HepG2 (cell line): Measurements from ENCODE around the gene ADGRV1. TPM values are rescaled to one million over a fixed set of nuclear protein-coding genes. Genes with fewer than 3 reads are reported as not detected.
A peak's percentile ranks its signal among the peaks of the same experiment; 100 is the strongest.

Source experiments
- ATAC-seq: fragments of 200-7000 bp; cut with Tn5 transposase; 3 replicates; pipeline ENCODE4 v1.9.1; 2020; ENCODE audit warnings: mild to moderate bottlenecking, moderate library complexity
- BruUV-seq: library from RNA; stranded (reverse); fragments of 400-500 nt; replicated peaks from 2 replicates; lab custom pipeline; 2021; lab: Mats Ljungman, UMichigan
- CTCF ChIA-PET: fragments of 300-600 bp; formaldehyde crosslinking; extraction: SDS; loops from one replicate; lab custom pipeline; 2021; ENCODE audit warnings: low total read pairs, inconsistent platforms, low intra/inter-chr PET ratio; lab: Yijun Ruan, JAX
- POLR2A ChIA-PET: fragments of 350-600 bp; sonication (Branson Sonifier 250); formaldehyde crosslinking; loops from one replicate; lab custom pipeline; 2020; ENCODE audit warnings: antibody characterized with exemption, inconsistent platforms; lab: Yijun Ruan, JAX
- DNase-seq: peaks from one replicate; pipeline ENCODE4 v3.0.0-alpha.2; 2015; ENCODE audit warnings: low spot score
- FAIRE-seq: peaks from 3 replicates; lab custom pipeline; 2011; peaks lifted over from hg19 to GRCh38; lab: Jason Lieb, UNC
- H2AFZ ChIP-seq: one replicate; pipeline ENCODE4 v1.6.1; 2011; ENCODE audit warnings: low read length, inconsistent platforms
- H3K27ac ChIP-seq: fragments of 300-600 bp; 3 replicates; pipeline ENCODE4 v1.8.0; 2011; ENCODE audit warnings: mixed run types, mild to moderate bottlenecking, mixed read lengths, low read length, inconsistent platforms; ENCODE audit not compliant: insufficient read depth; ENCODE audit errors: extremely low read length
- H3K27me3 ChIP-seq, 2 experiments: fragments of 200-600 bp in 1 of 2; 2 replicates in 1 of 2; 3 replicates in 1 of 2; pipeline versions ENCODE4 v1.6.0 to v1.8.0; 2011; ENCODE audit warnings: low read length in 2 of 2, mild to moderate bottlenecking in 2 of 2, moderate library complexity in 2 of 2, inconsistent platforms in 1 of 2; ENCODE audit not compliant: insufficient read depth in 2 of 2, control insufficient read depth in 1 of 2
- H3K36me3 ChIP-seq, 2 experiments: fragments of 200-600 bp in 1 of 2; replicated peaks in 1 of 2; 2 replicates in 1 of 2; 3 replicates in 1 of 2; pipeline versions ENCODE4 v1.5.1 to v1.8.0; 2011; ENCODE audit warnings: low read length in 2 of 2, inconsistent platforms in 1 of 2; ENCODE audit not compliant: insufficient read depth in 2 of 2, control insufficient read depth in 1 of 2
- H3K4me1 ChIP-seq: 2 replicates; pipeline ENCODE4 v1.5.1; 2012; ENCODE audit warnings: low read length, inconsistent platforms; ENCODE audit not compliant: insufficient read depth
- H3K4me2 ChIP-seq: 2 replicates; pipeline ENCODE4 v1.6.0; 2011; ENCODE audit warnings: low read depth, low read length, inconsistent platforms
- H3K4me3 ChIP-seq, 3 experiments: fragments of 200-600 bp in 1 of 3; sonication (generic), shearing (Covaris generic) in 1 of 3; replicated peaks in 1 of 3; 2 replicates each; pipeline ENCODE4 v1.5.1; 2011 to 2016; ENCODE audit warnings: low read length in 3 of 3, inconsistent platforms in 2 of 3, low read depth in 2 of 3, mild to moderate bottlenecking in 2 of 3, control low read depth in 1 of 3, mixed read lengths in 1 of 3; ENCODE audit not compliant: insufficient read depth in 1 of 3
- H3K79me2 ChIP-seq: one replicate; pipeline ENCODE4 v1.6.1; 2011; ENCODE audit warnings: low read length, inconsistent platforms; ENCODE audit not compliant: insufficient read depth
- H3K9ac ChIP-seq: 2 replicates; pipeline ENCODE4 v1.6.0; 2011; ENCODE audit warnings: mild to moderate bottlenecking, low read depth, low read length, inconsistent platforms; ENCODE audit not compliant: insufficient read depth
- H3K9me3 ChIP-seq: 2 replicates; pipeline ENCODE4 v1.5.1; 2012; ENCODE audit warnings: mild to moderate bottlenecking, low read length
- H4K20me1 ChIP-seq: 2 replicates; pipeline ENCODE4 v1.6.0; 2011; ENCODE audit warnings: inconsistent platforms, mild to moderate bottlenecking, low read length, moderate library complexity; ENCODE audit not compliant: insufficient read depth
- AGO1 ChIP-seq: fragments of 200-400 bp; formaldehyde crosslinking; IDR thresholded peaks from 2 replicates; pipeline ENCODE4 v1.6.1; 2017; ENCODE audit warnings: mild to moderate bottlenecking, low read depth, low read length, moderate library complexity; ENCODE audit not compliant: poor library complexity, severe bottlenecking
- BATF2 ChIP-seq: sonication (generic); formaldehyde crosslinking; IDR thresholded peaks from 2 replicates; pipeline ENCODE4 v1.8.0; 2022; ENCODE audit warnings: mild to moderate bottlenecking, missing genetic modification reagents, moderate library complexity
- CCAR2 ChIP-seq: fragments of 200-400 bp; formaldehyde crosslinking; optimal IDR thresholded peaks from 2 replicates; pipeline ENCODE3; 2018; ENCODE audit warnings: low read depth, mild to moderate bottlenecking, low read length, moderate library complexity
- HMGA1 ChIP-seq: sonication (generic); formaldehyde crosslinking; conservative IDR thresholded peaks from 2 replicates; pipeline ENCODE4 v1.4.0; 2020; ENCODE audit warnings: missing genetic modification reagents
- HNRNPH1 ChIP-seq: fragments of 200-400 bp; formaldehyde crosslinking; optimal IDR thresholded peaks from 2 replicates; pipeline ENCODE3; 2017; ENCODE audit warnings: mild to moderate bottlenecking, low read depth, low read length
- ZFP90 ChIP-seq: sonication (generic); formaldehyde crosslinking; IDR thresholded peaks from 2 replicates; pipeline ENCODE4 v1.8.0; 2022; ENCODE audit warnings: missing genetic modification reagents, mild to moderate bottlenecking, inconsistent platforms, borderline replicate concordance
- ZNF484 ChIP-seq: sonication (generic); formaldehyde crosslinking; IDR thresholded peaks from 2 replicates; pipeline ENCODE4 v1.5.1; 2020; ENCODE audit warnings: mild to moderate bottlenecking, low read depth, missing genetic modification reagents, borderline replicate concordance
- ZNF564 ChIP-seq: sonication (generic); formaldehyde crosslinking; IDR thresholded peaks from 2 replicates; pipeline ENCODE4 v1.8.1; 2023; ENCODE audit warnings: mild to moderate bottlenecking, missing genetic modification reagents
- WGBS: methylation state at CpG from one replicate; pipeline ENCODE4 v1.1.6; 2017; ENCODE audit warnings: low lambda C conversion rate; 5-methylcytosine and 5-hydroxymethylcytosine counted together
- in situ Hi-C: cut with HindIII; loops from 2 replicates; pipeline ENCODE4 v1.10.0; 2017; ENCODE audit warnings: low pct_unique_long_range_greater_than_20kb; ENCODE audit not compliant: extremely low pct_ligation_motif_present
- intact Hi-C: fragments of 100-400 bp; cut with micrococcal nuclease; formaldehyde crosslinking; loops from one replicate; pipeline ENCODE4 v1.10.0; 2022; ENCODE audit not compliant: unreplicated experiment
- polyA plus RNA-seq, 8 experiments: library from polyadenylated mRNA; depleted of rRNA in 3 of 8; stranded (reverse) in 7 of 8; unstranded in 1 of 8; fragments of >200 nt; fragmentation: Illumina TruSeq in 4 of 8; extraction: Trizol in 4 of 8; gene quantifications; 2 replicates each; pipeline versions ENCODE4 v1.2.1 to v1.2.3, GENCODE V29; 2011 to 2016; ENCODE audit warnings: low read depth in 4 of 8, missing spikeins in 1 of 8, mixed read lengths in 1 of 8; ENCODE audit not compliant: insufficient read depth in 1 of 8
- total RNA-seq, 5 experiments: library from RNA; depleted of rRNA; stranded (reverse); fragments of >200 nt; fragmentation: Illumina TruSeq; extraction: Trizol; gene quantifications; 2 replicates each; pipeline ENCODE4 v1.2.3, GENCODE V29; 2016; ENCODE audit warnings: low read depth in 1 of 5
- TF ChIP-seq, protein P1 (sequence below): sonication (generic); formaldehyde crosslinking; IDR thresholded peaks from 2 replicates; pipeline ENCODE4 v1.5.1; 2020; ENCODE audit warnings: missing genetic modification reagents, mild to moderate bottlenecking, borderline replicate concordance
- TF ChIP-seq, protein P2 (sequence below): IDR thresholded peaks from 2 replicates; pipeline ENCODE4 v1.6.1; 2018; ENCODE audit warnings: missing genetic modification reagents

The ADGRV1 gene
- total and polyA plus RNA-seq, 2 of the 13 experiments (the other 11 are each of a cell fraction or from before 2014, with no cell fraction given), result 1.7 to 3.9 TPM

GRCh38 chr5:90894866-90895420 lies 336.3 kb downstream of the ADGRV1 start (continued):
- TF ChIP-seq ZNF564 (CRISPR knock-in tag) (no peak), CCAR2 (no peak), BATF2 (CRISPR knock-in tag) (no peak), AGO1 (no peak), HNRNPH1 (no peak), HMGA1 (CRISPR knock-in tag) (no peak)
- TF ChIP-seq, protein P1, sequence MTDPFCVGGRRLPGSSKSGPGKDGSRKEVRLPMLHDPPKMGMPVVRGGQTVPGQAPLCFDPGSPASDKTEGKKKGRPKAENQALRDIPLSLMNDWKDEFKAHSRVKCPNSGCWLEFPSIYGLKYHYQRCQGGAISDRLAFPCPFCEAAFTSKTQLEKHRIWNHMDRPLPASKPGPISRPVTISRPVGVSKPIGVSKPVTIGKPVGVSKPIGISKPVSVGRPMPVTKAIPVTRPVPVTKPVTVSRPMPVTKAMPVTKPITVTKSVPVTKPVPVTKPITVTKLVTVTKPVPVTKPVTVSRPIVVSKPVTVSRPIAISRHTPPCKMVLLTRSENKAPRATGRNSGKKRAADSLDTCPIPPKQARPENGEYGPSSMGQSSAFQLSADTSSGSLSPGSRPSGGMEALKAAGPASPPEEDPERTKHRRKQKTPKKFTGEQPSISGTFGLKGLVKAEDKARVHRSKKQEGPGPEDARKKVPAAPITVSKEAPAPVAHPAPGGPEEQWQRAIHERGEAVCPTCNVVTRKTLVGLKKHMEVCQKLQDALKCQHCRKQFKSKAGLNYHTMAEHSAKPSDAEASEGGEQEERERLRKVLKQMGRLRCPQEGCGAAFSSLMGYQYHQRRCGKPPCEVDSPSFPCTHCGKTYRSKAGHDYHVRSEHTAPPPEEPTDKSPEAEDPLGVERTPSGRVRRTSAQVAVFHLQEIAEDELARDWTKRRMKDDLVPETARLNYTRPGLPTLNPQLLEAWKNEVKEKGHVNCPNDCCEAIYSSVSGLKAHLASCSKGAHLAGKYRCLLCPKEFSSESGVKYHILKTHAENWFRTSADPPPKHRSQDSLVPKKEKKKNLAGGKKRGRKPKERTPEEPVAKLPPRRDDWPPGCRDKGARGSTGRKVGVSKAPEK (CRISPR knock-in tag), result no peak

DNA sequence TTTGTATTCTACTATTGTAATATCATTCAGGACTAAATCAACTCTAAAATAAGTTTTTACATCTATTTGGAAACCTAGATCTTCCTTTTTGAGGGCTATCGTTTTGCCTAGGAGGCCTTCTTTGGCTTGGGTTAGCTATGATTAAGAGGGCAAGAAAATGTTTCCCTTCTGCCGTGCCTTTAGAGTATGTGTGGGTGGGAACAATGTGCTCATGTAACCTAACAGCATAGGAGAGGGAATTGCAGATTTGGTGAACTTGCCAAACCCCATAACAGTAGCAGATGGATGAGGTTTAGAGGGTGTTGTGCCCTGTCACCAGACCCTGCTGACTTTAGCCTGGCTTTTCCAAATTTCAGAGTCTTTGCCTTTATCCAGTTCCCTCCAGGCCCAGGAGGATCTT lies 339.0 kb downstream of the ADGRV1 start:
- POLR2A ChIA-PET, result no interaction called here
- Histone ChIP-seq H3K27ac (peak overlapping the region; percentile 82), H4K20me1 (no peaks in the 10 kb centered on the region), H3K36me3 (no peaks in the 10 kb centered on the region), H3K4me2 (no peak overlapping the region), H3K79me2 (no peaks in the 10 kb centered on the region), H2AFZ (no peak overlapping the region), H3K9ac (no peak overlapping the region), H3K9me3 (no peaks in the 10 kb centered on the region), H3K27me3 (no peaks in the 10 kb centered on the region), H3K4me3 (no peak overlapping the region), H3K4me1 (peaks cover 62% of the 10 kb centered on the region)
- CTCF ChIA-PET, result no interaction called here
- TF ChIP-seq, protein P2, sequence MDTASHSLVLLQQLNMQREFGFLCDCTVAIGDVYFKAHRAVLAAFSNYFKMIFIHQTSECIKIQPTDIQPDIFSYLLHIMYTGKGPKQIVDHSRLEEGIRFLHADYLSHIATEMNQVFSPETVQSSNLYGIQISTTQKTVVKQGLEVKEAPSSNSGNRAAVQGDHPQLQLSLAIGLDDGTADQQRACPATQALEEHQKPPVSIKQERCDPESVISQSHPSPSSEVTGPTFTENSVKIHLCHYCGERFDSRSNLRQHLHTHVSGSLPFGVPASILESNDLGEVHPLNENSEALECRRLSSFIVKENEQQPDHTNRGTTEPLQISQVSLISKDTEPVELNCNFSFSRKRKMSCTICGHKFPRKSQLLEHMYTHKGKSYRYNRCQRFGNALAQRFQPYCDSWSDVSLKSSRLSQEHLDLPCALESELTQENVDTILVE (CRISPR knock-in tag), result 0 out of 2 replicates have a peak, but pooled peaks have one; percentile 20
- TF ChIP-seq ZNF484 (CRISPR knock-in tag) (no peak), ZFP90 (CRISPR knock-in tag) (peak; percentile 77; the same call in 1 of the 2 replicates)
- intact Hi-C loops, result loop anchor here (2.0 kb wide), 1 partner anchor 17 kb away; no protein-coding TSS in a partner anchor
- FAIRE-seq (no peak), ATAC-seq (no peak), DNase-seq (no peak)
- WGBS, result 100% methylated on average over 2 of the region's 2 CpGs
- BruUV-seq, result no TSS peak
- in situ Hi-C loops, result no loop called here
